GM23338 (cell line): ENCODE measurements around the gene ISOC2. TPM values are rescaled to one million over a fixed set of nuclear protein-coding genes. Genes with fewer than 3 reads are reported as not detected.

ENCODE experiments used
- ATAC-seq: fragments of 200-7000 bp; cut with Tn5 transposase; 3 replicates; pipeline ENCODE4 v1.9.1; 2020
- DNase-seq: peaks from one replicate; pipeline ENCODE4 v3.0.0-alpha.2; 2015; ENCODE audit warnings: low spot score
- H2AFZ ChIP-seq: fragments of 200-600 bp; sonication (generic); 2 replicates; pipeline ENCODE4 v1.8.0; 2016; ENCODE audit warnings: antibody characterized with exemption, mild to moderate bottlenecking, moderate library complexity
- H3F3A ChIP-seq: fragments of 200-600 bp; sonication (generic); replicated peaks from 2 replicates; pipeline ENCODE4 v1.8.0; 2017; ENCODE audit warnings: antibody characterized with exemption, mixed run types, low read depth
- H3K27ac ChIP-seq: fragments of 200-600 bp; sonication (generic); 2 replicates; pipeline ENCODE4 v1.6.1; 2016; ENCODE audit warnings: low read depth
- H3K27me3 ChIP-seq: fragments of 200-600 bp; sonication (generic); 2 replicates; pipeline ENCODE4 v1.8.0; 2016; ENCODE audit warnings: mild to moderate bottlenecking, mixed run types, moderate library complexity; ENCODE audit not compliant: insufficient read depth
- H3K36me3 ChIP-seq: fragments of 200-600 bp; sonication (generic); 2 replicates; pipeline ENCODE4 v1.8.0; 2016; ENCODE audit warnings: mild to moderate bottlenecking; ENCODE audit not compliant: insufficient read depth
- H3K4me1 ChIP-seq: fragments of 200-600 bp; sonication (generic); 2 replicates; pipeline ENCODE4 v1.8.0; 2016; ENCODE audit warnings: mild to moderate bottlenecking, moderate library complexity; ENCODE audit not compliant: insufficient read depth
- H3K4me2 ChIP-seq: fragments of 200-600 bp; sonication (generic); 2 replicates; pipeline ENCODE4 v1.7.1; 2017; ENCODE audit warnings: mixed run types
- H3K4me3 ChIP-seq: fragments of 200-600 bp; sonication (generic); 2 replicates; pipeline ENCODE4 v1.6.1; 2016; ENCODE audit warnings: mixed run types
- H3K79me2 ChIP-seq: fragments of 200-600 bp; sonication (generic); replicated peaks from 2 replicates; pipeline ENCODE4 v1.8.0; 2017; ENCODE audit warnings: mild to moderate bottlenecking; ENCODE audit not compliant: insufficient read depth
- H3K9me2 ChIP-seq: fragments of 200-600 bp; sonication (generic); 2 replicates; pipeline ENCODE4 v1.8.0; 2017; ENCODE audit not compliant: insufficient read depth
- H4K20me1 ChIP-seq: fragments of 200-600 bp; sonication (generic); replicated peaks from 2 replicates; pipeline ENCODE4 v1.8.0; 2017; ENCODE audit warnings: mild to moderate bottlenecking; ENCODE audit not compliant: insufficient read depth
- H3K27ac Mint-ChIP-seq: 2 replicates; pipeline ENCODE4 v1.8.0; 2020; ENCODE audit warnings: inconsistent platforms, mild to moderate bottlenecking, moderate library complexity, mixed read lengths
- H3K27me3 Mint-ChIP-seq: 3 replicates; pipeline ENCODE4 v1.8.0; 2022; ENCODE audit warnings: low read depth, mild to moderate bottlenecking, moderate library complexity, mixed read lengths, inconsistent platforms; ENCODE audit not compliant: insufficient read depth, poor library complexity
- H3K36me3 Mint-ChIP-seq: 3 replicates; pipeline ENCODE4 v1.8.0; 2021; ENCODE audit warnings: low read depth, mild to moderate bottlenecking, inconsistent platforms, moderate library complexity, mixed read lengths
- H3K4me1 Mint-ChIP-seq: 3 replicates; pipeline ENCODE4 v1.8.0; 2020; ENCODE audit warnings: mild to moderate bottlenecking, inconsistent platforms, mixed read lengths
- H3K4me3 Mint-ChIP-seq: 3 replicates; pipeline ENCODE4 v1.8.0; 2021; ENCODE audit warnings: moderate library complexity, mild to moderate bottlenecking, inconsistent platforms, mixed read lengths
- H3K9me3 Mint-ChIP-seq: 3 replicates; pipeline ENCODE4 v1.8.0; 2020; ENCODE audit warnings: moderate library complexity, mild to moderate bottlenecking, inconsistent platforms, mixed read lengths
- CTCF ChIP-seq, 2 experiments: fragments of 200-600 bp in 1 of 2; sonication (generic) in 1 of 2; conservative IDR thresholded peaks; 2 replicates each; pipeline versions ENCODE4 v1.5.1 to v1.6.1; 2016 to 2017; ENCODE audit warnings: antibody characterized with exemption in 2 of 2, low read depth in 2 of 2, mild to moderate bottlenecking in 2 of 2, moderate library complexity in 1 of 2
- EZH2 ChIP-seq: fragments of 200-600 bp; sonication (generic); IDR thresholded peaks from one replicate; pipeline ENCODE4 v1.8.0; 2017; ENCODE audit warnings: antibody characterized with exemption, mild to moderate bottlenecking, low read depth; ENCODE audit not compliant: unreplicated experiment
- NANOG ChIP-seq: IDR thresholded peaks from 2 replicates; pipeline ENCODE4 v1.6.1; 2016; ENCODE audit warnings: antibody characterized with exemption, borderline replicate concordance
- POLR2AphosphoS5 ChIP-seq: IDR thresholded peaks from 2 replicates; pipeline ENCODE4 v1.6.1; 2016; ENCODE audit warnings: antibody characterized with exemption, low read depth
- STAT1 ChIP-seq: IDR thresholded peaks from one replicate; pipeline ENCODE4 v1.6.1; 2016; ENCODE audit warnings: antibody characterized with exemption; ENCODE audit not compliant: unreplicated experiment
- ZNF114 ChIP-seq: fragments of 250-450 bp; sonication (Bioruptor Pico); IDR thresholded peaks from 2 replicates; pipeline ENCODE4 v1.5.0; 2020; ENCODE audit warnings: mild to moderate bottlenecking, moderate library complexity
- ZNF462 ChIP-seq: fragments of 250-450 bp; sonication (Bioruptor Pico); IDR thresholded peaks from 2 replicates; pipeline ENCODE4 v1.5.0; 2020; ENCODE audit warnings: mild to moderate bottlenecking, moderate library complexity
- polyA plus RNA-seq: library from polyadenylated mRNA; unstranded; fragments of >200 nt; fragmentation: Nextera tagmentation; extraction: Ambion mirVana; gene quantifications from 2 replicates; pipeline ENCODE4 v1.2.1, GENCODE V29; 2016
- total RNA-seq: library from RNA; depleted of rRNA; stranded (reverse); fragments of >200 nt; shearing (Covaris generic); gene quantifications from 2 replicates; pipeline ENCODE4 v1.2.3, GENCODE V29; 2014

Gene ISOC2
- total and polyA plus RNA-seq, 2 experiments from 2014 or later, result 62.6 to 85.2 TPM

- TF ChIP-seq ZNF462, result no peak
- TF ChIP-seq ZNF114, result no peak
Measured at GRCh38 chr19:55453511-55454260, 7.8 kb downstream of the ISOC2 start (continued).

DNA sequence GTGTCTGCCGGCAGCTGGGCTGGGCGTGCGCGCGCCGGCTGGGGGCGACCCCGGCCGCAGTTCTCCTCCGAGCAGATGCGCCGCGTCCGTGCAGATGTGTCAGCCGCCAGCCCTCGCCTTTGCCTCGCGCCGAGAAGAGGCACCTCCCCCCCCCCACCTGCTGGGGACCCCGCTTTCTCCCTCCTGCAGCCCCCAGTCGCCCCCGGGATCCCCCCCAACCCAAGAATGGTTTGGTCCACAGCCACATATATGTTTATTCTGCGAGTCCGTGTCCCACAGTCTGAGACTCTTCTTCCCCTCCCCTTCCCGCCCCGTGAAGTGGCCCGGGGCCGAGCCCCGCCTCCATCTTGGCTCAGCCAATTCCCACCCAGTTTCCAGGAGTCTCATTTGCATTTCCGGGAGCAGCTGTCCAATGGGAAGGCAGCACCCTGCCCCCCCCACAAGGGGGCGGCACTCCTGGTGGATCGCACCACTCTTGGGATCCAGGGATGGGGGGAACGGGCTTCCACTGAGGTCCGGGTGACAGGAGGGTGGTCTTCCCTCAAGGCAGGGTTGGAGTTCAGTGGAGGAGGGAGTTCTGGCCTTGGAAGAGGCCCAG is 8.6 kb downstream of the ISOC2 start:
- Mint-ChIP-seq H3K9me3 (no peaks in the 10 kb centered on the region), H3K27me3 (peaks cover 31% of the 10 kb centered on the region)
- H3K4me3 ChIP-seq, result peak overlapping the region; percentile 66

More for the DNA sequence above, 8.6 kb downstream of the ISOC2 start:
- Histone ChIP-seq H3K36me3 (no peaks in the 10 kb centered on the region), H3K79me2 (no peaks in the 10 kb centered on the region), H3K4me2 (peak overlapping the region; percentile 87), H3K27me3 (peaks cover 37% of the 10 kb centered on the region), H3K27ac (no peak overlapping the region), H3K9me2 (no peaks in the 10 kb centered on the region), H2AFZ (no peak overlapping the region), H4K20me1 (no peaks in the 10 kb centered on the region; the same call in 1 of the 2 replicates), H3K4me1 (peaks cover 3% of the 10 kb centered on the region; the same call in 1 of the 2 replicates), H3F3A (no peaks in the 10 kb centered on the region)
- peaks cover 15% of the 10 kb centered on the region for H3K36me3 Mint-ChIP-seq
- no peak overlapping the region for H3K27ac Mint-ChIP-seq
- TF ChIP-seq CTCF (conservative IDR thresholded peaks at IDR 0.05; ENCODE audit: low read depth in 2 of 2) (peak in 1 of 2 experiments; percentile 11; a peak in 2 of 4 replicates), NANOG (no peak), POLR2AphosphoS5 (peak; percentile 56), EZH2 (no peak), STAT1 (no peak), ZNF114 (no peak)
- ATAC-seq (peak; percentile 82), DNase-seq (peak; percentile 95)
- H3K4me3 Mint-ChIP-seq, result peak overlapping the region; percentile 77
- H3K4me1 Mint-ChIP-seq, result peaks cover 6% of the 10 kb centered on the region; the same call in 2 of the 3 replicates
